Measurements from ENCODE around the gene CATSPERZ.

CATSPERZ gene

DNA sequence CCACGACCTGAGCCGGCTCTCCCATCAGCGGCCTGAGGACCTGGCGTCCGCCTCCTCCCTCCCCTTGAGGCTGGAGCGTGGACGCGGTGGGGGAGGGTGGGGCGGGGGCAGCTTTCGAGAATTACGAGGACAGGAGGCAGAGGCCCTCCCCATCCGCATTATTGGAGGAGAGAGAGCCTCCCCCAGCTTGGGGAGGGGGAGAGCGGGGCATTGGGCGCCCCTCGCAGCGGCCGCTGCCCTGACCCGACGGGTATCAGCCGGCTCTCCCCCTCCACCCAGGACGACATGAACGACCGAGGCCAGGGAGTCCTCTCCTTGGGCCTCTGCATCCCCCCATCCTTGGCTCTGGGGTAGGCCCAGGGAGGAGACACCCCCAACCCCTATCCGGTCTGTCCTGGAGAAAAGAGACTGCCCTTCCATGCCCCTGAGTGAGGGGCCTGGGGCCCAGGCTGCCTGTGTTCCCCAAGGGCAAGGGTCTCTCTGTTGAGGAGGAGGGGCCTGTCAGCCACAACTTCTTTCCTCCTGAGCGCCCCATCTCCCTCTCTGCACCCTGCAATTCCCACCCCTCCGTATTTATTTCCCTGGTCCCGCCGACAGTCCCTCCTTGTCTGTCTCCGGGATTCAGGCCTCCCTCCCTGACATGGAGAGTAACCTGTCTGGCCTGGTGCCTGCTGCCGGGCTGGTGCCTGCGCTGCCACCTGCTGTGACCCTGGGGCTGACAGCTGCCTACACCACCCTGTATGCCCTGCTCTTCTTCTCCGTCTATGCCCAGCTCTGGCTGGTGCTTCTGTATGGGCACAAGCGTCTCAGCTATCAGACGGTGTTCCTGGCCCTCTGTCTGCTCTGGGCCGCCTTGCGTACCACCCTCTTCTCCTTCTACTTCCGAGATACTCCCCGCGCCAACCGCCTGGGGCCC, 14.0 kb upstream of the CATSPERZ start:
- DNase-seq, result no peak

DNA sequence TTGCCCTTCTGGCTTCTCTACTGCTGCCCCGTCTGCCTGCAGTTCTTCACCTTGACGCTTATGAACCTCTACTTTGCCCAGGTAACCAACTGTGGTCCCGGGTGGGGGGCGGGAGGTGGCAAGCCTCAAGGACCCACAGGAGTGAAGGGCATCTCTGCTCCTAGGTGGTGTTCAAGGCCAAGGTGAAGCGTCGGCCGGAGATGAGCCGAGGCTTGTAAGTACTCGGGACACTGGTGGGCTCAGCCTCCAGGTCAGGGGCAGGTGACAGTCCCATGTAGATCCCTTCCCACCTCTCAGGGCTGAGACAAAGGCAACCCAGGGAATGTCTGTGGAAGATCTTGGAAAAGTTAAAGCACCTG, 13.4 kb upstream of the CATSPERZ start:
- DNase-seq, result no peak

DNA sequence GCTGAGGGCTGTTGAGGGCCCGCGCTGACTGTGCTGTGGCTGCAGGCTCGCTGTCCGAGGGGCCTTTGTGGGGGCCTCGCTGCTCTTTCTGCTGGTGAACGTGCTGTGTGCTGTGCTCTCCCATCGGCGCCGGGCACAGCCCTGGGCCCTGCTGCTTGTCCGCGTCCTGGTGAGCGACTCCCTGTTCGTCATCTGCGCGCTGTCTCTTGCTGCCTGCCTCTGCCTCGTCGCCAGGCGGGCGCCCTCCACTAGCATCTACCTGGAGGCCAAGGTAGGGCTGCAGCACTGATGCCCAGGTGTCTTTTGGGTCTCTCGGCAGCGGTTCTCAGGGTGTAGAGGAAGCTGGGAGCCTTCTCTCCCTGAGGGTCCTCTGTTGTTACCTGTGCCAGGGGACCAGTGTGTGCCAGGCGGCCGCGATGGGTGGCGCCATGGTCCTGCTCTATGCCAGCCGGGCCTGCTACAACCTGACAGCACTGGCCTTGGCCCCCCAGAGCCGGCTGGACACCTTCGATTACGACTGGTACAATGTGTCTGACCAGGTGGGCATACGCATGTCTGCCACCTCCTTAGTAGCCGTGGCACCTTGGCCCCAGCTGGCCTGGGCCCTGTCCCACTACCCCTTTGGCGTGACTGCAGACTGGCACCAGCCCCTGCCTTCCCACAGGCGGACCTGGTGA, 12.3 kb upstream of the CATSPERZ start:
- DNase-seq, result no peak

DNA sequence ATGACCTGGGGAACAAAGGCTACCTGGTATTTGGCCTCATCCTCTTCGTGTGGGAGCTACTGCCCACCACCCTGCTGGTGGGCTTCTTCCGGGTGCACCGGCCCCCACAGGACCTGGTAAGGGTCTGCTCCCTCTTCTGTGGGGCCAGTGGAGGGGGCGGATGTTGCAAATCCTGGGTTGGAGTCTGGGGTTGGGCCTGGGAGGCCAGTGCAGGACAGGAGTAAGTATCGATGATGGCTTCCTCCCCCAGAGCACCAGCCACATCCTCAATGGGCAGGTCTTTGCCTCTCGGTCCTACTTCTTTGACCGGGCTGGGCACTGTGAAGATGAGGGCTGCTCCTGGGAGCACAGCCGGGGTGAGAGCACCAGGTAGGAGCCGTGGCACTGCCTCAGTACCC, 11.8 kb upstream of the CATSPERZ start:
- no peak for DNase-seq

DNA sequence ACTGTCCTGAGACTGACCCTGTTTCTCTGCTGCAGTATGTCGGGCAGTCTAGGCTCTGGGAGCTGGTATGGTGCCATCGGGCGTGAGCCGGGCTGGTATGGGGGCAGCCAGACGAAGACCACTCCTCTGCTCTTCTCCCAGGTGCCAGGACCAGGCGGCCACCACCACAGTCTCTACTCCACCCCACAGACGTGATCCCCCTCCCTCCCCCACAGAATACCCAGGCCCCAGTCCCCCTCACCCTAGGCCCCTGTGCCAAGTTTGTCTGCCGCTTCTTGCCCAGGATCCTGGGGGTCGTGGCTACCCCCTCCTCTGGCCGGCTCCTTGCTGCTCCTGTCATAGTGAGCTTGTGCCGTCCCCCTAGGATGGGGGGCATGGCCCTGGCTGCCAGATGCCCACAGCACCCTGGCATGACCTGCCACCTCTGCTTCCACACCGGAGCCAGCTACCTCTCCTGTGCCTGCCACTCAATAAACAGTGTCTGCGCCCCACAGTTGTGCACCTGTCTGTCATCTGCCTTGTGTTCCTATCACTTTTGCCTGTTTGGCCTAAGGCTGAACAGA, 11.1 kb upstream of the CATSPERZ start:
- no peak for DNase-seq

DNA sequence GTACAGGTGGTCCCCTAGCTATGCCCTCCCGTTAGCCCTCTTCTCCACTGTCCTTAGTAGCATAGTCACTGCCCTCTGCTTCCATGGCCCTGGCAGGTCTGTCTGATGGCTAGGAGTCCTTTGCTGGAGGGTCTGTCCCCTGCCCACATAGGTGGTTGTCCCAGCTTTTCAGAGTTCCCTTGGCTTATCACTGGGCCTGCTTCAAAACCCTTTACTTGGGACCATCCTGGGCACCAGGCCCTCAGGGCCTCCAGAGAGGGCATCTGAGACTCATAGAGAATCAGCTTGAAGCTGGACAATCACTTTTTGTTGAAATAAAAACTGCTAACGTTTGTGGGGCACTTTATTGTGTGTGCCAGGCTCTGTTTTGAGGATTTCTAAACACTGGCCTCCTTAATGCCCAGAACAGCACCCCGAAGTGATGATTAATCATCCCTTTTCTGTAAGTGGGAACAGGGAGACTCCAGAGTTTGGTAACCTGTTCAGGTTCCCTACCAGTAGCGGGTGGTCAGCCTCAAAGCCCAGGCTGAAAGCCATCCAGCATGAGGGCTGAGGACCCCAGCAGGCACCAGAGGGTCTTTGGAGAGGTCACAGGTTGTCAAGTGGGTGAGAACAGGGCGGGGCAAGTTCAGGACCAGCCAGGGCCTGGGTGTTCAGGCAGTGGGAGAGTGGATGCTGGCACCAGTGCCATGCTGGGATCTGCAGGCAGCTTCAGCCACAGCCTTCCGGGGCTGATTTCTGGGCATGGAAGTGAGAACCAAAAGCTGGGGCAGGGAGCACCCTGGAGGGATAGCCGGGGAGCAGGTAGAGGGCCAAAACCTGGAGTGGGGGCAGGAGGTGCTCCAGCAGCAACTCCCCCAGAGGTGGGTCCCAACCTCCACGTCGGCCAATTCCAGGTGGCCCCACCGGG, 9.6 kb upstream of the CATSPERZ start:
- peak; percentile 23 to 52 for DNase-seq

DNA sequence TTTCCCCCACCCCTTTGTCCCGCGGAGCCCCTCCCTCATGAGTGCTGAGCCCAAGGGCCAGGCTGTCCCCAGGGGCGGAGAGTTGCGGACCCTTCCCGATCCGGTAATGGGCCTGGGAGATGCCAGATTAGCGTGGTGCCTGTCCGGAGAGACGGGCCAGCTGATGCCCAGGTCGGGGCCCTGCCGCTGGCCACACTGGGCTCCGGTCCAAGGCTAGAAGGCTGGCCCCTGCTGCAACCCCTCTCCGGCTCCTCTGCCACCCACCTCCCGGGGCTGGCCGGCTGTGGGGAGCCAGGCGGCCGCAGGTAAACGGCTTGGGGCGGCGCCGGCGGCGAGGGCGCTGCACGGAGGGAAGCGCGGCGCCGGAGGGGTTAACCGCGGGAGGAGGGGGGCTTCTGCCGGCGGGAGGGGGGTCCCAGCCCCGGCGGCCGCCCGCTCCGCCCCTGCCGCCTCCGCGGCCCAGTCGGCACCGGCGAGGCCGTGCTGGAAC, 8.9 kb upstream of the CATSPERZ start, which contains the start of gene KCNK4:
Gene KCNK4 (plus strand): TSS at position 41 of the 490 bp plus-strand sequence. CDS start 1,717 bp downstream, outside the sequence.
- DNase-seq, result no peak

DNA sequence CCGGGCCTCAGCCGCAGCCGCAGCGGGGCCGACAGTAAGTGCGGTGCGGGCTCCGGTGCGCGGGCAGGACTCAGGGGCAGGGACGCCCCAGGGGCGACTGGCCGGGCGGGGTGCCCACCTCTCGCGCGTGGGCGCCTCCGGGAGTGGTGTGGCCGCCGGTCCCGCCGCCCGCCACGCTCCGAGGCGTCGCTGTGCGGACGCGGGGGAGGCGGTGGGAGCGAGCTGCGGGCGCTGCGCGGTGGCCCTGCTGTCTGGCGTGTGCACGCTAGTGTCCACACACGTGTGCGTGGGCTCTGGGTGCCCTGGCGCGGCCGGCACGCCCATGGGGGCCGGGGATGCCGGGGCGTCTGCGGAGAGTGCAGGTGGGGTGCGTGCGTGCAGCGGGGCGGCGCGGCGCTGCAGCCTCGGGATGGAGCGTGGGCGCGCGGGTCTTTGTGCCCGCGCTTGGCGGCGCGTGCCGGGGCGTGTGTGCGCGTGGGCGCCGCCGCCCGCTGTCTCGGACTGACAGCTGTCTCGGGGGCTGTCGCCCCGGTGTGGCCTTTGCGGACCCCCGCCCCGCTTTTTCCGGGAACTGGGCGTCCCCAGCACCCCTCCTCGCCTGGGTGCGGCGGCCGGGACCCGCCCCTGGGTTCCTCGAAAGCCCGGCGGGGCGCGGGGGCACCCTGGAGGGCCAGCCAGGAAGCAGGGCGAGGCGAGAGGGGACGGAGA, 8.3 kb upstream of the CATSPERZ start:
- DNase-seq, result no peak

DNA sequence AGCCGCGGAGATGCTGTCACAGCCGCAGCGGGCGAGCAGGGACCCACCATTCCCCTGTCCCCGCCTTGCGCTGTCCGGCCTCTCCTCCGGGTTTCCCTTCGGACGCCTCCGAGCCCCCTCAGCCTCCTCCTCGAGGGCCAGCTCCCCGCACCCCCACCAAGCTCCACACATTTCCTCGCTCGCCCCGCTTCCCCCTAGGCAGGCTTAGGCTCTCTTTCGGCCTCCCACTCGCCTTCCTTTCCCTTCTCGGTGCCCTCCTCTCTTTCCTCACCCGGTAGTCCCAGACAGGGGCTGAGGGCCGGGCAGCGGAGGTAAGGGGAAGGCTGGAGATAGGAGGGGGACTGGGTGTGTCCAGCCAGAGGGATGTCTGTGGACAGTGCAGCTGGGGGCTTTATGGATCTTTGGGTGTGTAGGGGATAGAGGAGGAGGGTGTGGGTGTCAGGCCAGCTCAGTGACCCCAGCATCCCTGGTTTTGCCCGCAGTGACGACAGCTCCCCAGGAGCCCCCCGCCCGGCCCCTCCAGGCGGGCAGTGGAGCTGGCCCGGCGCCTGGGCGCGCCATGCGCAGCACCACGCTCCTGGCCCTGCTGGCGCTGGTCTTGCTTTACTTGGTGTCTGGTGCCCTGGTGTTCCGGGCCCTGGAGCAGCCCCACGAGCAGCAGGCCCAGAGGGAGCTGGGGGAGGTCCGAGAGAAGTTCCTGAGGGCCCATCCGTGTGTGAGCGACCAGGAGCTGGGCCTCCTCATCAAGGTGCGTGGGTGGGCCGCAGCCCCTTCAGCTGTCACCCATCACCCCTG, 7.5 kb upstream of the CATSPERZ start:
- no peak for DNase-seq

DNA sequence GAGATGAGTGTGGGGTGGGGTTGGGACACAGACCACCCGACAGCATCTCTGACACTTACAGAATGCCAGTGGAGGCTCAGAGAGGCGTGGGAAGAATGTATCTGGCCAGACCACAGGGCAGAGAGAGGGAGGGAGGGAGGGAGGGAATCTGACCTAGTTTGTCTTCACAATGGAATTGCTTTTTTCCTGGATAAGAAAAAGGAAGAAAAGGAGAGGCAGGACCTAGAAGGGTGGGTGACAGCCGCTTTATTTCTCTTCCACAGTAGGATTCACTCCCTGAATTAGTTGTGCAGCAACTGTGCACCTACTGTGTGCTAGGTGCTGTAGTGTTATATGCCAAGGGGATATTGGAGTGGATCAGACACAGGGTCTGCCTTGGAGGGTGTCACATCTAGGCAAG, 5.4 kb upstream of the CATSPERZ start:
- DNase-seq, result no peak

DNA sequence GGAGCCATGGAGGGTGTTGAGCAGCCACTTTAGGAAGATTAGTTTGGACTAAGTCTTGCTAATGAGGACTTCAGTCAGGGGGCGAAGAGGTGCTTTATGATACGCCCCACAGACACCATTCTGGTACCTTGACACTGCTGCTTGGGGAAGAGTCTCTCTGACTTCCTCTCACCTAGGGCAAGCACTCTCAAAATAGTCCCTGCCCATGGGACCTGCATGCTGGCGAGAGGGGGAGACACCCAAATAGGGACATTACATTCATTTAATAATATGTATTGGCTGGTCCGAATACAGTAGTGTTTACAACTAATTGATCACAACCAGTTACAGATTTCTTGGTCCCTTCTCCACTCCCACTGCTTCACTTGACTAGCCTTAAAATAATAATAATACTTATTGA, 4.4 kb upstream of the CATSPERZ start:
- DNase-seq, result no peak

DNA sequence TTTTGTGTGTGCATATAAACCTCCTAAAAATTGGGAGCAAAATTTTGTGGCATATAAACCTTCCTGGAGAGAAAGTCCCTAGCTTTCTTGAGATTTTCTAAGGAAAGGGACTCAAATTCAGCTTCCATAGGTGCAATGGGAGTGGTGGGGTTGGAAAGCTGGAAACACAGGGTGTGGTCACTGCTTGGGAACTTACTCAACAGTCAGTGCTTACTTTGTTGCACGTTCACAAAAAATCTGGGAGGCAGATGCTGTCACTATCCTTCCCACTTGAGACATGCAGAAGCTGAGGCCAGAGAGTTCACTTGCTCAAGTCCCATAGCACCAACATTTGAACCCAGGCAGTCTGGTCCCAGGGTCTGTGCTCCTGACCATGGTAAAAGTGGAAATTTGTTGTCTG, 3.9 kb upstream of the CATSPERZ start:
- no peak for DNase-seq

DNA sequence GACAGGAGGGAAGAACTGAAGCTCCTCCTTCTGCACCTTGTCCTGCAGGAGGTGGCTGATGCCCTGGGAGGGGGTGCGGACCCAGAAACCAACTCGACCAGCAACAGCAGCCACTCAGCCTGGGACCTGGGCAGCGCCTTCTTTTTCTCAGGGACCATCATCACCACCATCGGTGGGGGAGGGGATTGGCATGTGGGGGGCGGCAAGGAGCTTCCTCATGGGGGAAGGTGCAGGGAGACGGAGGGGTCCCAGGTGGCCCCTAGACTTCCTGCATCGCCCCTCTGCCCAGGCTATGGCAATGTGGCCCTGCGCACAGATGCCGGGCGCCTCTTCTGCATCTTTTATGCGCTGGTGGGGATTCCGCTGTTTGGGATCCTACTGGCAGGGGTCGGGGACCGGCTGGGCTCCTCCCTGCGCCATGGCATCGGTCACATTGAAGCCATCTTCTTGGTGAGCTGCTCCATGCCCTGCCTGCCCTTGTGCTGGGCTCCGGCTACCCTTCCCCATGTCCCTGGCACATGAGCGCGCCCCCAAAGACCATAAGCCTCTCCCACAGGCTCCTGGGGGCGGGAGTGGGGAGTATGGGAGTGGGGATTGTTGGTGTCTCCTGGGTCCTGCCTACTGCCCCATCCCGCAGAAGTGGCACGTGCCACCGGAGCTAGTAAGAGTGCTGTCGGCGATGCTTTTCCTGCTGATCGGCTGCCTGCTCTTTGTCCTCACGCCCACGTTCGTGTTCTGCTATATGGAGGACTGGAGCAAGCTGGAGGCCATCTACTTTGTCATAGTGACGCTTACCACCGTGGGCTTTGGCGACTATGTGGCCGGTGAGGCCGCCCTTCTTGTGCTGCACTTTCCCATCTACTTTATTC, 3.1 kb upstream of the CATSPERZ start:
- DNase-seq, result no peak

DNA sequence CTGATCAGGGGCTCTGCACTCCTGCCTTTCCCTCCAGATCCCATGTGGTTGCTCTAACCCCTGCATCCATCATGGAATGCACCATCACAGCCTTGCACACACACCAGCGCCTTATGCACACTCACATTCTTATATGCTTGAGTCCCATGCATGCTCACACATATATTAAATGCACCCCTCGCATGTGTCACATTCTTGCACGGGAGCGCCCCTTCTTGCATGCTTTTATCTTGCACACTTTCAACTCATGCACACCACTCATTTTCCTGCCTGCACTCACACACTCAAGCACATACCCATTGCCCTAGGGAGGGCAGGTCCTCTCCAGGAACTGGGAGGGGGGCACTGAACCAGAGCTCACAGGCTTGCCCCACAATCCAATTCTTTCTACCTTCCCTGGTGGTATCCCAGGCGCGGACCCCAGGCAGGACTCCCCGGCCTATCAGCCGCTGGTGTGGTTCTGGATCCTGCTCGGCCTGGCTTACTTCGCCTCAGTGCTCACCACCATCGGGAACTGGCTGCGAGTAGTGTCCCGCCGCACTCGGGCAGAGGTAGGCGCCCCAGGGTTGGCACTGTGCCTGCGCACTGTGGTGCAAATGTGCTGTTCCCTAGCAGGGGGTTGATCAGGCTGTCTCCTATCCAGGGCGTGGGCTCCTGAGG, 2.3 kb upstream of the CATSPERZ start:
- no peak for DNase-seq

DNA sequence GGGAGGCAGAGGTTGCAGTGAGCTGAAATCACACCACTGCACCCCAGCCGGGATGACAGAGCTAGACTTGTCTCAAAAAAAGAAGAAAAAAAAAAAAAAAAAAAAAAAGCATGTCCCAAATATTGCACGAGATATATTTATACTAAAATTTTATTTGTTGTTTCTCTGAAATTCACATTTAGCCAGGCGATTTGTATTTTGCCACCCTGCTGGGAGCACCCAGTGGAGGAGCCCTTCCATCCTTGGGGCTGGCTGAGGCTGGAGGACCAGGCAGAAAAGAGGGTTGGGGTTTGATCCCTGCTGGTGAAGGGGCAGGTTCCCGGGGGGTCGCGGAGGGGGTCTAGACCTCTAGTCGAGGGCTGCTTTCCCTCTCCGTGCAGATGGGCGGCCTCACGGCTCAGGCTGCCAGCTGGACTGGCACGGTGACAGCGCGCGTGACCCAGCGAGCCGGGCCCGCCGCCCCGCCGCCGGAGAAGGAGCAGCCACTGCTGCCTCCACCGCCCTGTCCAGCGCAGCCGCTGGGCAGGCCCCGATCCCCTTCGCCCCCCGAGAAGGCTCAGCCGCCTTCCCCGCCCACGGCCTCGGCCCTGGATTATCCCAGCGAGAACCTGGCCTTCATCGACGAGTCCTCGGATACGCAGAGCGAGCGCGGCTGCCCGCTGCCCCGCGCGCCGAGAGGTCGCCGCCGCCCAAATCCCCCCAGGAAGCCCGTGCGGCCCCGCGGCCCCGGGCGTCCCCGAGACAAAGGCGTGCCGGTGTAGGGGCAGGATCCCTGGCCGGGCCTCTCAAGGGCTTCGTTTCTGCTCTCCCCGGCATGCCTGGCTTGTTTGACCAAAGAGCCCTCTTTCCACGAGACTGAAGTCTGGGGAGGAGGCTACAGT, 952 bp upstream of the CATSPERZ start:
- no peak for DNase-seq

DNA sequence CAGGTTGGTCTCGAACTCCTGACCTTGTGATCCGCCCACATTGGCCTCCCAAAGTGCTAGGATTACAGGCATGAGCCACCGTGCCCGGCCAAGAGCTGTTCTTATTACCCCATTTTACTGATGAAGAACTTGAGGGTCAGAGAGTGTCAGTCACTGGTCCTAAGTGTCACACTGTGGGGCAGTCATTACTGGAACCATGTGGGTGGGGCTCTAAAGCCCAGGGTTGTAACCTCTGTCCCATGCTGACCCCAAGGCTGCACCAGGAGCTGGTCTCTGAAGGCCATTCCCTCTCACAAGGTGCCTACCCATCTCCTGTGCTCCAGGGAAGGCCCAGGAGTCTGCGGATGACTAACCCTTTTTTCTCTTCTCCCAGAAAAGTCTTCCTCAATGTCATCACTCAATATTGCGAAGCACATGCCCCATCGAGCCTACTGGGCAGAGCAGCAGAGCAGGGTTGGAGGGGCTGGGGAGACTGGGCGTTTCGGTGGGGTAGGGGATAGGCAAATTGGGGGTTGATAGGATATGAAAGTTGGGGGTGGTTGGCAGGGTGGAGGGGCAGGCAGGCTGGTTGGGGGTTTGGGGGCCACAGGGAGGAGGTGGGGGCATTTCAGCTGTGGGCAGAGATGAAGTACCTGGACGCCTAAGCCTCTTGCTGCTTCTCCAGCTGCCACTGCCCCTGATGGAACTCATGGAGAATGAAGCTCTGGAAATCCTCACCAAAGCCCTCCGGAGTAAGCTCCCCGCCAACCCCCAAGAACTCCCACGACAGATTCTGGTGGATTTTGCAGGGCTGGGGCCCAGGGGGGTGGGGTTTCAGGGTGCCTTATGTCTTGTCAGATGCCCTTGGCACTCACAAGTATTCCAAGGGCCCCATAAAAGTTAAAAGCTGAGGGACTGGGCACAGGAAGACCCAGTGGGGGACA, 3.2 kb downstream of the CATSPERZ start:
- no peak for DNase-seq

DNA sequence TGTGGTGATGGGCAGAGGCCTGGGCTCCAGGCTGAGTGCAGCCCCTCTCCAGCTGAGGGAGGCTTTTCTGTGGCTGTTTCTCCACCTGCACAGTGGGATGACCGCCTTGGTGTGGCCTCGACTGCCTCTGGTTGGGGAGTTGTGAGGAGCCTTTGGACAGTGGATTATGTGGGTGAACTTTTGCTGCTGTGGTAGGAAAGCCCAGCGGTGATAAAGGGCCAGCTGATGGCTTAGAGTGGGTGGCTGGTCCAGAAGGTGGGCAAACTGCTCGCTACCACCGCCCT, 3.8 kb downstream of the CATSPERZ start:
- no peak for DNase-seq

Data from inflammatory macrophage treated with lipopolysaccharide for 1 hour (primary cell).